K562 (cell line): ENCODE results near the gene BCO2.

Experiments
- CTCF ChIP-seq, 3 experiments: IDR thresholded peaks in 2 of 3; conservative IDR thresholded peaks in 1 of 3; 2 replicates each; pipeline ENCODE4 v1.5.1; 2011 to 2012; ENCODE audit warnings: low read length in 3 of 3, mild to moderate bottlenecking in 3 of 3, control low read depth in 2 of 3, improper control_type of control experiment in 1 of 3, inconsistent platforms in 1 of 3, low read depth in 1 of 3, mixed read lengths in 1 of 3, moderate library complexity in 1 of 3; ENCODE audit not compliant: insufficient read depth in 2 of 3
- FOXK2 ChIP-seq, 2 experiments: fragments of 450-650 bp; IDR thresholded peaks in 1 of 2; conservative IDR thresholded peaks in 1 of 2; 2 replicates each; pipeline ENCODE4 v1.6.1; 2016; ENCODE audit warnings: low read depth in 2 of 2, mild to moderate bottlenecking in 1 of 2
- HMBOX1 ChIP-seq: sonication (generic); IDR thresholded peaks from 2 replicates; pipeline ENCODE4 v1.6.1; 2016
- SUPT5H ChIP-seq: fragments of 450-650 bp; IDR thresholded peaks from 2 replicates; pipeline ENCODE4 v1.6.1; 2016
- ZFP30 ChIP-seq: fragments of 250-450 bp; sonication (Bioruptor Pico); IDR thresholded peaks from 2 replicates; pipeline ENCODE4 v1.8.0; 2022; ENCODE audit warnings: moderate library complexity, mild to moderate bottlenecking, inconsistent platforms, borderline replicate concordance

DNA sequence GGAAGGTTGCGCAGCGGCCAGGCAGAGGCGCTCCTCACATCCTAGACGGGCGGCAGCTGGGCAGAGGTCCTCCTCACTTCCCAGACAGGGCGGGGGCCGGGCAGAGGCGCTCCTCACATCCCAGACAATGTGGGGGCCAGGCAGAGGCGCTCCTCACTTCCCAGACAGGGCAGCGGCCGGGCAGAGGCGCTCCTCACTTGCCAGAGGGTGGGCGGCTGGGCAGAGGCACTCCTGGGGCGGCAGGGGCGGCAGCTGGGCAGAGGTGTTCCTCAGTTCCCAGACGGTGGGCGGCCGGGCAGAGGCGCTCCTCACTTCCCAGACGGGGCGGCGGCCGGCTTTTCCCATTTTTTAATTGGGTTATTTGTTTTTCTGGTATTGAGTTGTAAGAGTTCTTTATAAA, 30.8 kb downstream of the BCO2 start:
- TF ChIP-seq HMBOX1 (no peak), SUPT5H (no peak), FOXK2 (conservative IDR thresholded peaks at IDR 0.05 in 1 of 2, IDR thresholded peaks at IDR 0.05 in 1 of 2; ENCODE audit: low read depth in 2 of 2) (no peak), CTCF (IDR thresholded peaks at IDR 0.05 in 2 of 3, conservative IDR thresholded peaks at IDR 0.05 in 1 of 3; ENCODE audit: insufficient read depth in 2 of 3, low read depth in 1 of 3, low read length in 3 of 3) (no peak), ZFP30 (CRISPR knock-in tag) (no peak)
